ENCODE measurements around the gene CFAP298.

CFAP298 gene

GRCh38 chr21:32580949-32581348, 31.2 kb downstream of the CFAP298 start:
- DNase-seq (ENCODE audit: low spot score): no peak
- TF ChIP-seq CTCF (IDR thresholded peaks at IDR 0.05; ENCODE audit: borderline replicate concordance, control extremely low read depth, extremely low read depth, insufficient read depth, missing control alignments): no peak
- in situ Hi-C loops (cut with MboI; ENCODE audit: low sequenced_read_pairs, unreplicated experiment): no loop called here

- in situ Hi-C loops (cut with MboI; ENCODE audit: low sequenced_read_pairs, unreplicated experiment): no loop called here
- no peak for DNase-seq (ENCODE audit: low spot score)
- no peak for TF ChIP-seq CTCF (IDR thresholded peaks at IDR 0.05; ENCODE audit: borderline replicate concordance, control extremely low read depth, extremely low read depth, insufficient read depth, missing control alignments)
Observed at GRCh38 chr21:32578107-32578691, 34.0 kb downstream of the CFAP298 start.

GRCh38 chr21:32576011-32576410, 36.2 kb downstream of the CFAP298 start:
- DNase-seq (ENCODE audit: low spot score): no peak
- in situ Hi-C loops (cut with MboI; ENCODE audit: low sequenced_read_pairs, unreplicated experiment): no loop called here
- TF ChIP-seq CTCF (IDR thresholded peaks at IDR 0.05; ENCODE audit: borderline replicate concordance, control extremely low read depth, extremely low read depth, insufficient read depth, missing control alignments): no peak

GRCh38 chr21:32574946-32575925, 36.9 kb downstream of the CFAP298 start:
- TF ChIP-seq CTCF (IDR thresholded peaks at IDR 0.05; ENCODE audit: borderline replicate concordance, control extremely low read depth, extremely low read depth, insufficient read depth, missing control alignments): no peak
- in situ Hi-C loops (cut with MboI; ENCODE audit: low sequenced_read_pairs, unreplicated experiment): no loop called here
- no peak for DNase-seq (ENCODE audit: low spot score)

DNA sequence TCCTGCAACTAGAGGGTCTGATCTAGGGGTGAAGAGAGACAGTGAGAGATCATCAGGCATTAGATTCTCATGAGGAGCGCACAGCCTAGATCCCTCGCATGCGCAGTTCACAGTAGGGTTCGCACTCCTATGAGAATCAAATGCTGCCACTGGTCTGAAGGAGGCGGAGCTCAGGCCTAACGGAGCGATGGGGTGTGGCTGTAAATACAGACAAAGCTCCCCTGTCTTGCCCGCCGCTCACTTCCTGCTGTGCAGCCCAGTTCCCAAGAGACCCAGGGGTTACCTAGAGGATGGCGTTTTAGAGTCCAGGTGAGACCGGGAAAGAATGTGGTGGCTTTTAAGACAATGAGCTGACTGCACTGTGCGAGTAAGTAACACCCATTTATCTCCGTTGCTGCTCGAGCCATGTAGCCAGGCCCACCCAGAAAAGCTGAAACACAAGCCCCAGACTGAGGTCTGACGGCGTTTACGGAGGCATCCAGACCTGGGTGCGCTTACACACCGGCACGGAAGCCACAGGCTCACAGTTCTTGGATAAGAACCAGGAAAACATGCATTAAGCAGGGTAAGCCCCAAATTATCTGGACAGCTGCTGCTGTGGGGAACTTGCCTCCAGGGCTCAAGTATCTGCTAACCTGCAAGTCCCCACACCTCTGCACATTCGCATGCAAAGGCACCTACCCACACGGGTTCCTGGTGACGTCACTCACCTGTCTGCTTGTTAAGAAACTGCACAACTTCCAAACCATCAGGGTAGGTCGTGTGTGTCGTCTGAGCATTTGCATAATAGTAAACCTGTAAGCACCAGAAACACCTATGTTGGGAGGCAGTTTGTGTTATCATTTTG, 39.4 kb downstream of the CFAP298 start:
- no peak for TF ChIP-seq CTCF (IDR thresholded peaks at IDR 0.05; ENCODE audit: borderline replicate concordance, control extremely low read depth, extremely low read depth, insufficient read depth, missing control alignments)
- no peak for DNase-seq (ENCODE audit: low spot score)
- in situ Hi-C loops (cut with MboI; ENCODE audit: low sequenced_read_pairs, unreplicated experiment): no loop called here

DNA sequence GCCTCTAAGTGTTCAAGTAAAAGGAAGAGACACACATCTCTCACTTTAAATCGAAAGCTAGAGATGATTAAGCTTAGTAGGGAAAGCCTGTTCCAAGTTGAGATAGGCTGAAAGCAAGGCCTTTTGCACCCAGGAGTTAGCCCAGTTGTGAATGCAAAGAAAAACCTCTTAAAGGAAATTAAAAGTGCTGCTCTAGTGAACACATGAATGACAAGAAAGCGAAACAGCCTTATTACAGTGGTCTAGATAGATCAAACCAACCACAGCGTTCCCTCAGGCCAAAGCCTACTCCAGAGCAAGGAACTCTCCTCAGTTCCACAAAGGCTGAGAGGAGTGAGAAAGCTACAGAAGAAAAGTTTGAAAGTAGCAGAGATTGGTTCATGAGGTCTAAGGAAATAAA, 41.7 kb downstream of the CFAP298 start:
- DNase-seq (ENCODE audit: low spot score): no peak
- in situ Hi-C loops (cut with MboI; ENCODE audit: low sequenced_read_pairs, unreplicated experiment): no loop called here
- no peak for TF ChIP-seq CTCF (IDR thresholded peaks at IDR 0.05; ENCODE audit: borderline replicate concordance, control extremely low read depth, extremely low read depth, insufficient read depth, missing control alignments)

Data from GM13976 (cell line).